ENCODE results near the gene FNTB.

Gene FNTB

DNA sequence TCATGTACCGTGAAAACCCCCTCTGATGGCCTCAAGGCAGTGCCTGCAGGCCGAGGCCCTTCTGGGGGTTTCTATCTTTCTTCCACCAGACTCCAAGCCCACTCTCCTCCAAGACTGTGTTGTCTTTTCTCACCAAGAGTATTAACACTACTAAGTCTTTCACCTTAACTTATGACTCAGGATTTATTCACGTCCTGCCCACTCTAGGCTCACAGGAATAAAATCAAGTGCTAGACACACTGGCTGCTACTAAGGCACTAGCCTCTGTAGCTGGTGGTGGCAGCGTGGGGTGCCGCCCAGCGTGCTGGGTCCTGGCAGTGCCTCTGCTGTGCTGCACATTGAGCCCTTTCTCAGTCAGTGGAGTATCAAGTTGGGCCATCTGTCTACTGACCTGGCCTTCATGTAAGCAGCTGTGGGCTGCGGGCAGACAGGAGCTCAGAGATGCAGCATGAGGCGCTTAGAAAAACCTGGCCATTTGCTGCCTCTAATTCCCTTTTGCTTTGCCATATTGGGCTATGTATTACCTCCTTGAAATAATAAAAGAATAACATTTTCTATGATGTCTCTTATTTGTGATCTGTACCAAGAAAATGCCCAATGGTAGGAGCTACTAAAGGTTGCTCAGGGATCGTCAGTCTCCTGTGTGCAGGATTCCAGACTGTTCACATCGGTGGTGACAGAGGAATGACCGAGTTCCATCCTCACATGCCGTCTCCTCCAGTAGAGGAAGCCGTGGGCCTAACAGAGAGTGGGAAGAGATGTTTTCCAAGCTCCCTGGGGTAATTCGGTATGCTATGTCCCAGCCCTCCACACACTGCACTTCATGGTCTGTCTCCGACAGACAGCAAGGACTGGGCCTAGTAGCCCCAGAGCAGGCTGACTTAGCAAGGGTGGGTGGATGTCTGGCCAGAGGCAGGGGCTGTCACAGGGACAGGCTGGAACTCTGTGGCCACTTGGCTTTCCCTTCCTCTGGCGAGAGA lies 75.7 kb downstream of the FNTB start:
- Histone ChIP-seq H3K27ac (no peak overlapping the region), H3K4me3 (no peak overlapping the region)
- TF ChIP-seq, protein P1, sequence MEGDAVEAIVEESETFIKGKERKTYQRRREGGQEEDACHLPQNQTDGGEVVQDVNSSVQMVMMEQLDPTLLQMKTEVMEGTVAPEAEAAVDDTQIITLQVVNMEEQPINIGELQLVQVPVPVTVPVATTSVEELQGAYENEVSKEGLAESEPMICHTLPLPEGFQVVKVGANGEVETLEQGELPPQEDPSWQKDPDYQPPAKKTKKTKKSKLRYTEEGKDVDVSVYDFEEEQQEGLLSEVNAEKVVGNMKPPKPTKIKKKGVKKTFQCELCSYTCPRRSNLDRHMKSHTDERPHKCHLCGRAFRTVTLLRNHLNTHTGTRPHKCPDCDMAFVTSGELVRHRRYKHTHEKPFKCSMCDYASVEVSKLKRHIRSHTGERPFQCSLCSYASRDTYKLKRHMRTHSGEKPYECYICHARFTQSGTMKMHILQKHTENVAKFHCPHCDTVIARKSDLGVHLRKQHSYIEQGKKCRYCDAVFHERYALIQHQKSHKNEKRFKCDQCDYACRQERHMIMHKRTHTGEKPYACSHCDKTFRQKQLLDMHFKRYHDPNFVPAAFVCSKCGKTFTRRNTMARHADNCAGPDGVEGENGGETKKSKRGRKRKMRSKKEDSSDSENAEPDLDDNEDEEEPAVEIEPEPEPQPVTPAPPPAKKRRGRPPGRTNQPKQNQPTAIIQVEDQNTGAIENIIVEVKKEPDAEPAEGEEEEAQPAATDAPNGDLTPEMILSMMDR (IDR thresholded peaks at IDR 0.05): no peak
- DNase-seq (ENCODE audit: low spot score): no peak

DNA sequence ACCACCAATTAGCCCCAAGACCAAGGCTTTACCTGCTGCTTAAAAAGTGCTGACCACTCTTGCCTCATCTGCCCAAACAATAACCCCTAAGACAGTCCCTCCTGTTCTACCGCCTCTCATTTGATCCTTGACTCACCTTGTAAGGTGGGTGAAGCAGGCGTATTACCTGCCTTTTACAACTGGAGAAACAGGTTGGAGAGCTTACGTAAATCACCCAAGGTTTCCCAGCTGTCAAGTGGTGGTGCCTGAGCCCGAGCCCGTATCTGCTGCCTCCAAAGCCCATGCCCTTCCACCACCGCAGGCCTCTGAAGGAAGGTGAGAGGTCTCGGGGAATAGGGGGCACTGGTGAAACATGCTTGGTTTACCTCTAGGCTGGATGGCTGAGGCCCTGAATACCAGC lies 79.0 kb downstream of the FNTB start:
- H3K27ac ChIP-seq: no peak overlapping the region
- TF ChIP-seq, protein P1 (IDR thresholded peaks at IDR 0.05): no peak
- no peak for DNase-seq (ENCODE audit: low spot score)
- no peak overlapping the region for H3K4me3 ChIP-seq

DNA sequence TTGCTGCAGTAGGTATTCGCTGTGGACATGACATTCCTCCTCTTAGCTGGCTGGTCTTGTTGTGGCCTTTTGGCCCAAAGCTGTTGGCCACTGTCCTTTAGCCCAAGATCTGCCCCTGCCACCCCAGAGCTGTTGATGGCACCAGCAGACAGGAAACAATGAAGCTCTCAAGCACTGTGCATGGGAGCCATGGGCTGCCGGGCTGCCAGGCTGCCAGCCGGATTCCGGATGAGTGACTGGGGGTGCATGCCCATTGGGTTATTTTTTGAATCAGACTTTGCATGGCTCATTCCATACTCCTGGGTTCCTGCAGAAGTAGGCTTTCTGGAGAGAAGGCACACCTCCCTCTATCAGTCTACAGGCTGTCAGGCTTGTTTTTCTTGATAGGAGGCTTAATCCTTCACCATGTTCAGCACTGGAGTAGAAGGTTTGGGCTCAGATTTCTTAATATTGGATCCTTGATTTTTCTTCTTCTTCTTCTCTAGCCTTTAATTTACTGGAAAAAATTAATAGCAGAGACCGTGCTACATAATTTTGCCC lies 83.2 kb downstream of the FNTB start:
- Histone ChIP-seq H3K4me3 (no peak overlapping the region), H3K27ac (no peak overlapping the region)
- TF ChIP-seq, protein P1 (IDR thresholded peaks at IDR 0.05): no peak
- no peak for DNase-seq (ENCODE audit: low spot score)

DNA sequence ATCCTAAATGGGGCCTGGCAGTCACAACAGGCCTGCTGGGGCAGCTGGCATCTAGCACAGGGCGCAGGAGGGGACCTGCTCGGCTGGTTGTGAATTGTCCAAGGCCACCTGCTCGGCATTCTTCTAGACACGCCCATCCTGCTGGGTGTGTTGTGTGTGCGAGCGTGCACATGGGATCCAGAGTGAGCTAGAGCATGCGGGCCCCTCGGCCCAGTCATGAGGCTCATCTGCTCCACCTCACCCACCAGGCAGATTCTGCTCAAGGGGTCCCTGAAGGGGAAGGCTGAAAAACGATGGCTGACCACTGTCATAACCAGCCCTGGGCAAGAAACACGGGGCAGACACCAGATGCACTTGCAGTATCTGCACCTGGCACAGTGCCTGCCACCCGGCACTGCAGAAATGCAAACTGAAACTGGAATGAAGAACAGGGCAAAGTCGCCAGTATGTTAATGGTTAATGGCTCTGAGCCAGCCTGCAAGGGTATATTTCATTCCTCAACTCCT lies 83.8 kb downstream of the FNTB start:
- no peak overlapping the region for H3K27ac ChIP-seq
- TF ChIP-seq, protein P1 (IDR thresholded peaks at IDR 0.05): no peak
- no peak overlapping the region for H3K4me3 ChIP-seq
- DNase-seq (ENCODE audit: low spot score): no peak

DNA sequence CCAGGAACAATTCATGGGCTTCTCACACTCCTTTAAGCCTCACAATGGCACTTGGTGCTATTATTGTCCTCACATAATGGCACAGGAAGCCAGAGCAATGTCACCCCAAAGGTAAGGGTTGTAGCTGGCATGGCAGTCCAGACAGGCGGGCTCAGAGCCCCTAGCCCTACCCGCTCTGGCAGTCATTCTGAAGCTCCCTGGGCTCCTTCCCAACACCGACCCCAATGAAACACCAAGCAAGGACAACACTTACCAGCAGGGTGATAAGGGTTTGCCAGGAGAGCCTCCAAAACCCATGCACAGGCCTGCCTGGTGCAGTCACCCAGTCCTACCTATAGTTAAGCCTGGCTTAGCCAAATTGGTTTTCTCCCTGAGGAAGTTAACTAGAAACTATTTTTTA lies 84.8 kb downstream of the FNTB start:
- TF ChIP-seq, protein P1 (IDR thresholded peaks at IDR 0.05): no peak
- Histone ChIP-seq H3K27ac (no peak overlapping the region), H3K4me3 (no peak overlapping the region)
- no peak for DNase-seq (ENCODE audit: low spot score)

DNA sequence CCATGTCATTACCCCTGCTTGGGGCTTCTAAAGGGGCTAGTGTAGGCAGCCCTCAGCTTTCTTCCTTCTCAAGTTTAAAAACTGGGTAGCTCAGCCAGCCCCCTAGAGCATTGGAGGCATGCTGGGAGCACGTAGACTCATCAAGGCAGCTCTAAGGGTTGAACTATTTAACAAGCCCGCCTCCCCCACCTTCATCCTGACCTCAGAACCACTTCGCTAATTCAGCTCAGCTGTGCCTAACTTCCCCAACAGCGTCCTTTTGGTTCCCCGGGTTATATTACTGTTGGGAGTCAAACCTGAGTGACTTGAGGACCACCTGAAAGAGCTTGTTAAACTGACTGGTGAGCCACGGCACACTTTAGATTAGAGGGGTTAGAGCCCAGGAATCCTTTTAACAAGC lies 85.6 kb downstream of the FNTB start:
- no peak for DNase-seq (ENCODE audit: low spot score)
- TF ChIP-seq, protein P1 (IDR thresholded peaks at IDR 0.05): no peak
- Histone ChIP-seq H3K27ac (no peak overlapping the region), H3K4me3 (no peak overlapping the region)

All from coronary artery (tissue), 2 donors.